ENCODE data around the gene AMPD3.

AMPD3 gene

GRCh38 chr11:10490032-10490397 is 35.0 kb downstream of the AMPD3 start:
- DNase-seq: no peak

DNA sequence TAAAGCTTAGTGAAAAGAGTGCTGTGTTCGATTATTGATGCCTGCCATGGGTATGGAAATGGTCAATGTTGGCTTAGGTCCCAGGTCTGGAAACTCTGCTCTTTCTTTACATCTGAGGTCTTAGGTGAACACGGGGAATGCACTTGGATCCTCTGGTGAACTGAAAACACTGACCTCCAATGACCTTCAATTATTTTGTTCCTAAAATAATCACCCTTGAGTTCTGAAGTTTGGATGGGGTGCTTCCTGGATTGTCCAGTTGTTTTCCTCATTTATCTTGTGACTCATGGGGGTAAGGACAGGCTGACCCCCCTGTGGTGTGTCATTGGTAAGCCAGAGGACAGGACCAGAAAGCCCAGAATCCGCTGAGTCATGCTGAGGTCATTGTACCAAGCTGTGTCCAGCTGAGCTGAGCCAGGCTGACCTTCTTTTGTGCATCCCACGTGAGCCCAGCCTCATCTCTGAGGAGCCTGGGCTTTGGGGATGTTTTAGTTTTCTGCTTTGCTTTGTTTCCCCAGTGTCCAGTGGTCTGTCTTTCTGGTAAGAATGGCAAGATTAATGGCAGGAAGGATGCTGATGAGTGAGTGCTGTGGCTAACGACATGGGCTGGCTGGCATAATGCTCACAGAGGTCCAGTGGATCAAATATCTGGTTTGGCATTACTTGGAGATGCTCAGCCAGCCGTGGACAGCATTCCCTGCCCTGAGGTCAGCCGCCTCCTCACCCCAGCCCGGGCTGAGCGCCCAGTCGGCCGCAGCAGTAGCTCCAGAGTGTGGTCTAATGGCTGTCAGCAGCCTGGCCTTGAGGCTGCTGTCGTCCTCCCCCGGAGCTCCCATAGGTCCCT is 35.6 kb downstream of the AMPD3 start:
- DNase-seq: no peak

DNA sequence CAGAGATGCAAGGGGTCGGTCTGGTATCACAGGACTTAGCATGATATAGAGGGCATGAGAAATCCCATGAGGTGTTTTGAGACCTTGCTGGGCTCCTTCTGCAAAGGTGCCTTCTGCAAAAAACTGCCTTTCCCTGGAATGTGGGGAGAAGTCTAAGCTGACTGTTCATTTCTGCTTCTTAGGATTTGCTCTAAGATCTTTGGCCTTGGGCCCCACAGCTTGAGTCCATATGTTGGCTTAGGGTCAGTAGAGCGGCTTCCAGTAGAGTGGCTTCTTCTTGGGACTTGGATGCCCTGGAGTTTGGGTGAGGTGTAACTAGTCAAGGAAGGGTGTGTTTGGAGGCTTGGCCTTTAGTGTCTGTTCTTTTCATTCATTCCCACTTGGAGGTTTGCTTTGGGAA is 37.0 kb downstream of the AMPD3 start:
- no peak for DNase-seq

DNA sequence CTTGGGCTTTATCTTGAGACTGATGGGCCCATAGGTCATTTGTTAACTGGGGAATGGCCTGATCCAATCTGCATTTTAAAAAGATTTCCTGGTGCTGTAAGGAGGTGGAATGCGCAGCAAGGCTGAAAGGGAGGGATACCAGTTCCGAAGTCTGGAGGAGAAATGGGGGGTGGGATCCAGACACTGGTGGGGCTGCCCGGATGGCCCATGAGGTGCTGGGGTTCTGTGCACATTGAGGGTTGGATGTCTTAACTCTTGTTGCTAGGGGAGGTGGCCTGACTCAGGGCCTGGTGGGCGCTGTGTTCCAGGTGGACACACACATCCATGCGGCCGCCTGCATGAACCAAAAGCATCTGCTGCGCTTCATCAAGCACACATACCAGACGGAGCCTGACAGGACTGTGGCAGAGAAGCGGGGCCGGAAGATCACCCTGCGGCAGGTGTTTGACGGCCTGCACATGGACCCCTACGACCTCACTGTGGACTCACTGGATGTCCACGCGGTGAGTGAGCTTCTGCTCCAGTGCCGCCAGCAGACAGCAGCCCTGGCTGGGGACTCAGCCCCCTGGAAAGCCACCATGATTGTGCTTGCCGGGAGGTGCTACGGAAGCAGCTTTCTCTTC is 38.1 kb downstream of the AMPD3 start:
- DNase-seq: no peak

DNA sequence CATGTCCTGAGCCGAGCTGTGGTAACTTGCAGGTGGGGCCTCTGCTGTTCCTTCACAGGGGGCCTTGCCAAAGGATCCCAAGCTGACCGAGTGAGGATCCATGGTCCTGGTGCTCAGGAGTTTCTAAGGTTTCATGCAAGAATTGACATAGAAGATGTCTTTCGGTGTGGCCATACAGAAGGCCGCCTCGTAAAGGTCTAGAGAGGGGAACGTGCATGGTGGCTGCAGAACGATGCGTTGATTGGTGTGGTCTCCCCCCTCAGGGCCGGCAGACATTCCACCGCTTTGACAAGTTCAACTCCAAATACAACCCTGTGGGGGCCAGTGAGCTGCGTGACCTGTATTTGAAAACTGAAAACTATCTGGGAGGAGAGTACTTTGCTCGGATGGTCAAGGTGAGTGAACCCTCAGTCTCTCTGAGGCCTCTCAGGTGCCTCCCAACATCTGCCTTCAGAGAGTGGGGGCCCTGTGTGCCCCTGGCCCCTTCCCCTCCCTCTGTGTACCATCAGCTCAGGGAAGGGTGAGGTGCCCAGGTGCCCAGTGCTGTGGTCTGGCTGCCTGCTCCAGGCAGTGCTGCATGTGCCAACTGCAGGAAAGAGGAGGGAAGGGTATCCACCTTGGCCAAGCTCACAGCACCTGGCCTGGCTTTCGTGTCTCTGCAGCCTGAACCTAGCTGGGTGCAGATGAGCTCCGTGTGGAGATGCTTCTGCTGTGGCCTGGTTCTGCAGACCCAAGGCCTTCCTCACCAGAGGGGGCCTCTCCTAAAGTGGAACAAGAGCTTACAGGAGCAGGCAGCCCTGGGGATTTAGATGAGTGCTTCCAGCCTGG is 39.8 kb downstream of the AMPD3 start:
- DNase-seq: no peak

DNA sequence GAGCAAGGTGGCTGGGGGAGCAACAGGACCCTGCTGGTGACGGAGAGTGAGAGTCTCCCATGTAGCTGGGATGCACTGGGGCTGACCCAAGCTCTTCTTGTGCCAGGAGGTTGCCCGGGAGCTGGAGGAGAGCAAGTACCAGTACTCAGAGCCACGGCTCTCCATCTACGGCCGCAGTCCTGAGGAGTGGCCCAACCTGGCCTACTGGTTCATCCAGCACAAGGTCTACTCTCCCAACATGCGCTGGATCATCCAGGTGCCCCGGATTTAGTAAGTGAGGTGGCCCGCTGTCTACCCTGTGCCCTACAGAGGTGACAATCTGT is 40.4 kb downstream of the AMPD3 start:
- no peak for DNase-seq

- DNase-seq: no peak
Measured at GRCh38 chr11:10496296-10496936, 41.4 kb downstream of the AMPD3 start.

- no peak for DNase-seq
Measured at GRCh38 chr11:10497371-10498021, 42.4 kb downstream of the AMPD3 start.

- no peak for DNase-seq
Measured at GRCh38 chr11:10498022-10498400, 42.9 kb downstream of the AMPD3 start.

- DNase-seq: no peak
Measured at GRCh38 chr11:10498426-10499250, 43.6 kb downstream of the AMPD3 start.

GRCh38 chr11:10499452-10499851 is 44.4 kb downstream of the AMPD3 start:
- no peak for DNase-seq

DNA sequence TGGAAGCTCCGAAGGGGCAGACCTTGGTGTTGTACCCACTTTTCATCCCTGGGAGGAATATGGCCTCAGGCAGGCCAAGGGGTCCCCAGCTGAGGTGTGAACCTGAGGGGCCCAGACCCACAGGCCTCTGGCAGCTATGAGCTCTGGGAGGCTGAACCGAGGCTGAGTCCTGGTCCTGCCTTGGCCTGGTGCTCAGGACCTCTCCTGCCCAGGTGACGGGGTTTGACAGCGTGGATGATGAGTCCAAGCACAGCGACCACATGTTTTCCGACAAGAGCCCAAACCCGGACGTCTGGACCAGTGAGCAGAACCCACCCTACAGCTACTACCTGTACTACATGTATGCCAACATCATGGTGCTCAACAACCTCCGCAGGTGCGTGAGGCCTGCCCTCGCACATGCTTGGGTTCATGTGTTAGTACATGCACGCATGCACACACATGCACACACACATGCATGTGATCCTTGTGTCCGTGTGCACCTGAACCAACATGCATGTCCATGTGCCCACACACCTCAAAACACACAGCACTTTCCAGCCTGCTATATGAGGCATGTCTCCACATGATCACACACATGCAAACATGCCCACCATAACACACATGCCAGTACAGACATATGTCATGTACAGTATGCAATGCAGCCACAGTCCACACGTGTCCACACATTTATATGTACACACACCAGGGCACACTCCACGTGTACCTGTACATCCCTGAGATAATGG is 45.0 kb downstream of the AMPD3 start:
- DNase-seq: no peak

DNA sequence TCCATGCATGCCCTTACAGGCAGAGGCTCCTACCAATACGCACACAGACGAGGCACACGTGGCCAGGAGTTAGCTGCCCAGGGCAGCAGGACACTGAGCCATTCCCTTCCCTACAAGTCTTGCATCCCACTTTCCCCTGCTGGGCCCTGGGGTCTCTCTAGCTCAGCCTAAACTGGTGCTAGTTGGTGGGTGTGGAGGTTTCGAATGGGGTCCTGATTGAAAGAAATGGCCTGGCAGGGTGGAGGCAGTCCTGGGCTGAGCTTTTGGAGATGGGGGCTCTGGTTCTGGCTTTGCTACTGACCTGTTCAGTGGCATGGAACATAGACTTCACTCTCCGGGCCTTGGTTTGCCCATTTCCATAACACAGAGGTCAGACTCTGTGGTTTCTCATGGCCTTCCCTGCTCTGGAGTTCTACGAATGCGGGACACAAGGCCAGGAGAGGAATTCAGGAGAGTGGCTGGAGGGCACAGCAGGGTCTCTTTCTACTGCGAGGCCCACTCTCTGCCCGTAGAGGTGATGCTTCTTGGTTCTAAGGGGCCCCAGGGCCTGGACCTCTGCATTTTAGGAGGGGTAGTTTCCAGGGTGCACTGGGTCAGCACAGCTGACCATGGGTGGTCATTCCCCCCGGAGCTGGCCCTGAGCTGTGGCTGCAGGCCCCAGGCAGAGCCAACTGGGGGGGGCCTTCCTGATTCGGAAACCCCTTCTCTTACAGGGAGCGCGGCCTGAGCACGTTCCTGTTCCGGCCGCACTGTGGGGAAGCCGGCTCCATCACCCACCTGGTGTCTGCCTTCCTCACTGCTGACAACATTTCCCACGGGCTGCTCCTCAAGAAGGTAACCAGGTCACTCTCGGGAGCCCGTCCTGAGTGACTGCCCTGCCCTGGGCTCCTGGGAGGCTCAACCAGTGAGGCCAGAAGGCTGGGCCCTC is 46.0 kb downstream of the AMPD3 start:
- no peak for DNase-seq

- no peak for DNase-seq
Measured at GRCh38 chr11:10502065-10502680, 47.1 kb downstream of the AMPD3 start.

- DNase-seq: no peak
Measured at GRCh38 chr11:10502770-10503169, 47.7 kb downstream of the AMPD3 start.

- DNase-seq: no peak
Measured at GRCh38 chr11:10503221-10503620, 48.2 kb downstream of the AMPD3 start.

- DNase-seq: no peak
Measured at GRCh38 chr11:10503777-10504480, 48.9 kb downstream of the AMPD3 start.

- DNase-seq: no peak
Measured at GRCh38 chr11:10504490-10504889, 49.4 kb downstream of the AMPD3 start.

Measured in NCI-H1105 (cell line).